Activated B cell treated with CpG ODN at 0.5 μM for 24 hours (primary cell): Measurements from ENCODE around the gene PFDN1. TPM values are rescaled to one million over a fixed set of nuclear protein-coding genes. Genes with fewer than 3 reads are reported as not detected.

Source experiments
- ATAC-seq: fragments of 200-7000 bp; cut with Tn5 transposase; one replicate; pipeline ENCODE4 v1.10.0; 2021; ENCODE audit warnings: low read depth, mild to moderate bottlenecking, moderate library complexity
- CTCF ChIA-PET: fragments of 350-600 bp; sonication (Branson Sonifier 250); formaldehyde crosslinking; loops from one replicate; lab custom pipeline; 2021; ENCODE audit warnings: antibody characterized with exemption; lab: Charles Lee
- POLR2A ChIA-PET: fragments of 350-600 bp; sonication (Branson Sonifier 250); formaldehyde crosslinking; loops from one replicate; lab custom pipeline; 2021; ENCODE audit warnings: antibody characterized with exemption; lab: Charles Lee
- DNase-seq: peaks from one replicate; pipeline ENCODE4 v3.0.0; 2022
- H3K27ac Mint-ChIP-seq: one replicate; pipeline ENCODE4 v1.8.0; 2020; ENCODE audit warnings: mixed read lengths
- H3K27me3 Mint-ChIP-seq: one replicate; pipeline ENCODE4 v1.8.0; 2021; ENCODE audit warnings: mixed read lengths
- H3K36me3 Mint-ChIP-seq: one replicate; pipeline ENCODE4 v1.8.0; 2021; ENCODE audit warnings: low read depth, mixed read lengths
- H3K4me1 Mint-ChIP-seq: one replicate; pipeline ENCODE4 v1.8.0; 2021; ENCODE audit warnings: mixed read lengths
- H3K4me3 Mint-ChIP-seq: one replicate; pipeline ENCODE4 v1.8.0; 2020; ENCODE audit warnings: mild to moderate bottlenecking, mixed read lengths
- H3K9me3 Mint-ChIP-seq: one replicate; pipeline ENCODE4 v1.8.0; 2020; ENCODE audit warnings: mixed read lengths
- CTCF ChIP-seq: fragments of 200-600 bp; IDR thresholded peaks from one replicate; pipeline ENCODE4 v1.8.0; 2022; ENCODE audit warnings: antibody characterized with exemption, mild to moderate bottlenecking
- intact Hi-C: fragments of 100-400 bp; cut with micrococcal nuclease; formaldehyde crosslinking; loops from one replicate; pipeline ENCODE4 v1.15.1; 2024
- total RNA-seq: library from RNA; stranded (reverse); gene quantifications from 2 replicates; pipeline ENCODE4 v1.2.3, GENCODE V29; 2022

The PFDN1 gene
- total RNA-seq, 1 donor from 2014 or later, result 38.2 TPM

GRCh38 chr5:140228364-140228837 is 74.5 kb downstream of the PFDN1 start:
- Mint-ChIP-seq H3K27me3 (no peaks in the 10 kb centered on the region), H3K36me3 (no peaks in the 10 kb centered on the region), H3K4me1 (no peaks in the 10 kb centered on the region), H3K9me3 (no peaks in the 10 kb centered on the region), H3K4me3 (no peak overlapping the region), H3K27ac (no peak overlapping the region)
- CTCF ChIA-PET, result no interaction called here
- no peak for ATAC-seq
- intact Hi-C loops, result no loop called here
- no peak for TF ChIP-seq CTCF
- no peak for DNase-seq
- POLR2A ChIA-PET, result no interaction called here

GRCh38 chr5:140227046-140227445 is 75.9 kb downstream of the PFDN1 start:
- DNase-seq, result no peak
- Mint-ChIP-seq H3K9me3 (no peaks in the 10 kb centered on the region), H3K4me1 (no peaks in the 10 kb centered on the region), H3K27me3 (no peaks in the 10 kb centered on the region), H3K4me3 (no peak overlapping the region), H3K36me3 (no peaks in the 10 kb centered on the region), H3K27ac (no peak overlapping the region)
- ATAC-seq, result no peak
- no peak for TF ChIP-seq CTCF
- CTCF ChIA-PET, result interaction anchor here (1.2 kb wide), 1 partner anchor 13 kb away, joined by 3 read pairs; no protein-coding TSS in a partner anchor
- intact Hi-C loops, result no loop called here
- POLR2A ChIA-PET, result no interaction called here

- ATAC-seq (no peak), DNase-seq (no peak)
- intact Hi-C loops, result no loop called here
- ChIA-PET POLR2A (no interaction called here), CTCF (no interaction called here)
- Mint-ChIP-seq H3K27me3 (no peaks in the 10 kb centered on the region), H3K4me3 (no peak overlapping the region), H3K36me3 (no peaks in the 10 kb centered on the region), H3K9me3 (no peaks in the 10 kb centered on the region), H3K27ac (no peak overlapping the region), H3K4me1 (peaks cover 12% of the 10 kb centered on the region)
- TF ChIP-seq CTCF, result no peak
These were observed 77.5 kb downstream of the PFDN1 start for GRCh38 chr5:140225396-140225795.

- no peak for DNase-seq
- Mint-ChIP-seq H3K36me3 (no peaks in the 10 kb centered on the region), H3K27me3 (no peaks in the 10 kb centered on the region), H3K9me3 (no peaks in the 10 kb centered on the region), H3K4me1 (peaks cover 18% of the 10 kb centered on the region), H3K4me3 (no peak overlapping the region), H3K27ac (no peak overlapping the region)
- POLR2A ChIA-PET, result no interaction called here
- TF ChIP-seq CTCF, result no peak
- no peak for ATAC-seq
- intact Hi-C loops, result no loop called here
- CTCF ChIA-PET, result no interaction called here
These were observed 78.2 kb downstream of the PFDN1 start for GRCh38 chr5:140224658-140225057.

GRCh38 chr5:140223567-140223966 is 79.3 kb downstream of the PFDN1 start:
- TF ChIP-seq CTCF, result no peak
- peaks cover 19% of the 10 kb centered on the region for H3K4me1 Mint-ChIP-seq
- CTCF ChIA-PET, result no interaction called here
- ATAC-seq (no peak), DNase-seq (no peak)
- intact Hi-C loops, result no loop called here
- no peak overlapping the region for H3K4me3 Mint-ChIP-seq
- no peaks in the 10 kb centered on the region for H3K36me3 Mint-ChIP-seq
- H3K27me3 Mint-ChIP-seq, result no peaks in the 10 kb centered on the region
- POLR2A ChIA-PET, result no interaction called here
- H3K9me3 Mint-ChIP-seq, result no peaks in the 10 kb centered on the region
- no peak overlapping the region for H3K27ac Mint-ChIP-seq
